ENCODE data around the gene SEC14L1.

SEC14L1 gene

GRCh38 chr17:77163511-77164280 is 22.9 kb downstream of the SEC14L1 start:
- DNase-seq = no peak

GRCh38 chr17:77164483-77165091 is 23.8 kb downstream of the SEC14L1 start:
- DNase-seq = peak; percentile 19

GRCh38 chr17:77165577-77165976 is 24.8 kb downstream of the SEC14L1 start:
- DNase-seq = no peak

- DNase-seq = no peak
Measured at GRCh38 chr17:77167472-77168306, 26.9 kb downstream of the SEC14L1 start.

GRCh38 chr17:77173104-77173503 is 32.3 kb downstream of the SEC14L1 start:
- no peak for DNase-seq

GRCh38 chr17:77174928-77175661 is 34.3 kb downstream of the SEC14L1 start:
- DNase-seq = no peak

- no peak for DNase-seq
Measured at GRCh38 chr17:77177002-77177741, 36.4 kb downstream of the SEC14L1 start.

- DNase-seq = no peak
Measured at GRCh38 chr17:77178050-77178449, 37.3 kb downstream of the SEC14L1 start.

- no peak for DNase-seq
Measured at GRCh38 chr17:77178563-77178962, 37.8 kb downstream of the SEC14L1 start.

- DNase-seq = no peak
Measured at GRCh38 chr17:77180503-77181357, 40.0 kb downstream of the SEC14L1 start.

GRCh38 chr17:77182205-77183172 is 41.7 kb downstream of the SEC14L1 start:
- no peak for DNase-seq

GRCh38 chr17:77184474-77184873 is 43.7 kb downstream of the SEC14L1 start:
- peak; percentile 75 for DNase-seq

GRCh38 chr17:77185137-77185536 is 44.4 kb downstream of the SEC14L1 start:
- no peak for DNase-seq

GRCh38 chr17:77186141-77186604 is 45.4 kb downstream of the SEC14L1 start:
- no peak for DNase-seq

GRCh38 chr17:77188084-77189066 is 47.6 kb downstream of the SEC14L1 start:
- no peak for DNase-seq

- DNase-seq = no peak
Measured at GRCh38 chr17:77189148-77189547, 48.4 kb downstream of the SEC14L1 start.

GRCh38 chr17:77190576-77190975 is 49.8 kb downstream of the SEC14L1 start:
- DNase-seq = no peak

GRCh38 chr17:77191244-77191643 is 50.5 kb downstream of the SEC14L1 start:
- no peak for DNase-seq

GRCh38 chr17:77193653-77194052 is 52.9 kb downstream of the SEC14L1 start:
- no peak for DNase-seq

Measured in fibroblast of skin of right quadriceps (primary cell).